ENCODE results near the gene STK16. TPM values are rescaled to one million over a fixed set of nuclear protein-coding genes. Genes with fewer than 3 reads are reported as not detected.

Gene STK16, protein sequence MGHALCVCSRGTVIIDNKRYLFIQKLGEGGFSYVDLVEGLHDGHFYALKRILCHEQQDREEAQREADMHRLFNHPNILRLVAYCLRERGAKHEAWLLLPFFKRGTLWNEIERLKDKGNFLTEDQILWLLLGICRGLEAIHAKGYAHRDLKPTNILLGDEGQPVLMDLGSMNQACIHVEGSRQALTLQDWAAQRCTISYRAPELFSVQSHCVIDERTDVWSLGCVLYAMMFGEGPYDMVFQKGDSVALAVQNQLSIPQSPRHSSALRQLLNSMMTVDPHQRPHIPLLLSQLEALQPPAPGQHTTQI
- 30.2 and 77.9 TPM in 2 replicates for total RNA-seq

GRCh38 chr2:219245148-219245898 lies at the start of gene STK16, which contains the start of gene GLB1L:
TSS of gene STK16 (plus strand) at chr2:219245479. CDS start at chr2:219246000, 521 bp downstream.
TSS of gene GLB1L (minus strand) at chr2:219245444. CDS start at chr2:219243573, 1,871 bp downstream.

GRCh38 chr2:219206328-219207133 lies 38.7 kb upstream of the STK16 start, which contains the start of gene ZFAND2B:
TSS of gene ZFAND2B (plus strand) at chr2:219206782. CDS start at chr2:219206988, 206 bp downstream.

GRCh38 chr2:219218732-219219701 lies 26.3 kb upstream of the STK16 start, which contains the start of gene ABCB6:
TSS of gene ABCB6 (minus strand) at chr2:219218958. CDS start at chr2:219218673, 285 bp downstream.

GRCh38 chr2:219229305-219230058 lies 15.8 kb upstream of the STK16 start, which contains the start of the genes ANKZF1 and ATG9A:
TSS of gene ANKZF1 (plus strand) at chr2:219229806. CDS start at chr2:219230258, 452 bp downstream.
TSS of gene ATG9A (minus strand) at chr2:219229636. CDS start at chr2:219228024, 1,612 bp downstream.

DNA sequence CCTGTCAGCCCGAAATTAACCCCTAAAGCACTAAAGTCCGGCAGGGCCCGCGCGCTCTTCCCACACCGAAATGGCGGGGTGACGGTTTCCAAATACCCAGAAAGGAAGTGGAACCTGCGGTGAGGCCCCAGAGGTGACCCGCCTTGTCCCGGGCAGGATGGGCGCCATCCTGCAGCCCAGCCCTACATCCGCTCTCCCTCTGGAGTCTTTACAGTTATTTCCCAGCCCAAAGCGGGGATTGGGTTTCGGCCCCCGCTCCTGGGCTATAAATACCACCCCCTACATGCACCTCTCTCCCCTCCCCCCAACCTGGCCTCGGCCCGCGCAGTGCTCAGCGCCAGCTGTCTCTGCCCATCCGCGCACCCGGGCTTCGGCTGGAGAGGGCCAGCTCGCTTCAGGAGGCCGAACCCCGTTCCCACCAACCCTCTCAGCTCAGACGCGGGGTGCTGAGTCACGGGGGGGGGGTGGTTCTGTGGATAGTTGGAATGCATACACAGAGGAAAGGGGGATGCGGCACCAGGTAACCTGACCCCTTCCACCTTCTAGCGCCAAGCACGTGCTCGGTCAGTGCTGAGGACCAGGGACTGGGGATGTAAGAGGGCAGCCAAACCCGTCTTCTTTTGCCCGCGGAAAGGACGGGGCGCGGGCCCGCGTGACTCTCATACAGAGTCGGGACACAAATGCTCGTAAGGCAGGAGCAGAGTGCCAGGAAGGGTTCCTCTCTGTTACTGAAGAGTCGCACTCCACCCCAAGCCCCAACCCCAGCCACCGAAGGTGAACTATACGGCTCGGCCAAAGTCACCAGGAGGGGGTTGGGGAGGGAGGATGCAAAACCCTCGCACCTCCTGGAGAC lies 7.8 kb downstream of the STK16 start, which contains the start of gene TUBA4B:
Gene TUBA4B (plus strand): TSS at position 344 of the 853 bp plus-strand sequence. CDS start 165 bp downstream, at position 509.

DNA sequence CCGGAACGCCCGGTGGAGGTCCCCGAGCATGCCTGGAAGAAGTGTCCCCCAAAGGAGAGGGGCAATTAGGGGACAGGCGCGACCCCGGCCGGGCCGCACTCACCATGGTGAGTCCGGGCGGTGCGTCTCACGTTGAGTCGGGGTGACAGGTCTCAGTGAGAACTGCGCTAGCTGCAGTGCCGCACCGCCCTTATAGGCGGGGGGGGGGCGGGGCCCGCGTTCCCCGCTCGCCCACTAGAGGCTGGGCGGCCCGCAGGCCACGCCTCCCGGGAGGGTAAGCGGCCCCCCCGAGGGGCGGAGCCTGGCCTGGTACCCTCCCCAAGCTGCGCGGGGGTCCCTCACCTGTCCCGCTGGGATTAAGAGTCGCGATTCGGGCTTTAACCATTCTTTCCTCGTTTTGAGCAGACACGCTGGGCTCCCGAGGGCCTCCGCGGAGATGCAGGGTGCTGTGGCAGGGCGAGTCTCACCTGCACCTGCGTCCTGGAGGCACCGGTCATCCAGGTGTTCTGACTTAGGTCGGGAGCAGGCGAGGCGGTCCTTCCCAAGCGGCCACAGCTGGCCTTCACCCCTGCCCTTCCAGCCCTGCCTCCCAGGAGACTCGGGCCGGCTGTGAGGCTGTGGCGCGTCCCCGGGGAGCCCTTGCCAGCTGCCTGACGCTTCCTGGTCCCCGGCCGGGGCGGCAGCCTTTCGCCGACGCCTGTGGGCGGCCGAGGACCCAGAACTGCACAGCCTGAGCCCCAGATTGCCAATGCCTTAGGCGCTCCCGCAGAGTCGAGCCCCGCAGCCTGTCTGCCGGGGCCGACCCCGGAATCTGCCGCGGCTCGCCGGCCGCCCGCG lies 8.7 kb downstream of the STK16 start, which contains the start of gene TUBA4A:
Gene TUBA4A (minus strand): TSS at position 166 of the 837 bp plus-strand sequence. CDS start 60 bp downstream, at position 106.

GRCh38 chr2:219279151-219279915 lies 34.1 kb downstream of the STK16 start, which contains the start of gene DNAJB2:
TSS of gene DNAJB2 (plus strand) at chr2:219279366. CDS start at chr2:219279834, 468 bp downstream.

Small RNA genes lying within 50 kb of the gene (small RNA-seq; reads per million reads assigned to genes)
- not detected for gene MIR153-1

Other genes with a start within 250 kb of the STK16 start
- not detected in 2 replicates for gene CFAP65, start 204.0 kb upstream of the STK16 start, total RNA-seq
- under 0.01 TPM in 1 of 2 replicates, not detected in the other for gene IHH, start 184.6 kb upstream of the STK16 start, total RNA-seq
- 21.9 and 23.6 TPM in 2 replicates for gene NHEJ1, start 84.7 kb upstream of the STK16 start, total RNA-seq
- 0.54 and 2.0 TPM in 2 replicates for gene SLC23A3, start 75.5 kb upstream of the STK16 start, total RNA-seq
- 13.4 and 14.5 TPM in 2 replicates for gene CNPPD1, start 68.6 kb upstream of the STK16 start, total RNA-seq
- 75.0 and 85.6 TPM in 2 replicates for gene RETREG2, start 67.2 kb upstream of the STK16 start, total RNA-seq
- 31.4 and 37.8 TPM in 2 replicates for gene ZFAND2B, start 38.7 kb upstream of the STK16 start, total RNA-seq
- gene ABCB6, start 26.5 kb upstream of the STK16 start, total RNA-seq, result 16.1 and 38.0 TPM in 2 replicates
- gene ATG9A, start 15.8 kb upstream of the STK16 start, total RNA-seq, result 36.1 and 71.0 TPM in 2 replicates
- gene ANKZF1, start 15.7 kb upstream of the STK16 start, total RNA-seq, result 34.9 and 45.5 TPM in 2 replicates
- 28.3 and 33.0 TPM in 2 replicates for gene GLB1L, start within 50 bp of the STK16 start, total RNA-seq
- not detected in 2 replicates for gene TUBA4B, start 7.8 kb downstream of the STK16 start, total RNA-seq
- 5.1 and 69.6 TPM in 2 replicates for gene TUBA4A, start 8.4 kb downstream of the STK16 start, total RNA-seq
- 63.2 and 74.1 TPM in 2 replicates for gene DNAJB2, start 33.9 kb downstream of the STK16 start, total RNA-seq
- gene PTPRN, start 63.9 kb downstream of the STK16 start, total RNA-seq, result under 0.01 and 0.11 TPM in 2 replicates
- not detected in 2 replicates for gene RESP18, start 87.3 kb downstream of the STK16 start, total RNA-seq
- gene DNPEP, start 142.4 kb downstream of the STK16 start, total RNA-seq, result 47.5 and 55.0 TPM in 2 replicates
- under 0.01 TPM in 1 of 2 replicates, not detected in the other for gene DES, start 172.9 kb downstream of the STK16 start, total RNA-seq
- 20.4 and 40.8 TPM in 2 replicates for gene SPEG, start 189.4 kb downstream of the STK16 start, total RNA-seq

Measured in placental epithelial cell (primary cell).